ENCODE results near the gene DYSF.

- TF ChIP-seq ZNF18 (tag by site-specific recombination; IDR thresholded peaks at IDR 0.05) (no peak), CTCF (tag by site-specific recombination; IDR thresholded peaks at IDR 0.05) (no peak), ZNF239 (tag by site-specific recombination; IDR thresholded peaks at IDR 0.05) (no peak), ZNF518A (tag by site-specific recombination; conservative IDR thresholded peaks at IDR 0.05; ENCODE audit: low read depth) (no peak), ZFP69B (tag by site-specific recombination; IDR thresholded peaks at IDR 0.05) (no peak), ZBTB1 (tag by site-specific recombination; IDR thresholded peaks at IDR 0.05) (no peak), ZNF76 (tag by site-specific recombination; IDR thresholded peaks at IDR 0.05; ENCODE audit: borderline replicate concordance, low read depth) (no peak)
These were observed 167.5 kb downstream of the DYSF start for GRCh38 chr2:71620851-71621251.

Data from HEK293 (cell line).